Activated T-cell treated with anti-CD3 and anti-CD28 coated beads, Interleukin-2, amount 50 U/mL, for 48 hours (primary cell): Measurements from ENCODE around the gene U2AF1L4.
"Not testable (repeated sequence)": the region's sequence is repeated elsewhere in the genome, so short reads cannot be mapped to it uniquely, and the experiment has no call there.

Experiments used
- DNase-seq, 2 experiments: peaks; one replicate each; pipeline ENCODE4 v3.0.0-alpha.2; 2020

Gene U2AF1L4

GRCh38 chr19:35724132-35724531, 21.1 kb downstream of the U2AF1L4 start:
- not testable (repeated sequence) for DNase-seq

GRCh38 chr19:35723671-35724070, 21.5 kb downstream of the U2AF1L4 start:
- no peak for DNase-seq

GRCh38 chr19:35722897-35723296, 22.3 kb downstream of the U2AF1L4 start:
- DNase-seq = no peak

- DNase-seq = no peak
These were observed 22.8 kb downstream of the U2AF1L4 start for GRCh38 chr19:35722461-35722860.

GRCh38 chr19:35721374-35721773, 23.8 kb downstream of the U2AF1L4 start:
- no peak for DNase-seq

- no peak for DNase-seq
These were observed 24.6 kb downstream of the U2AF1L4 start for GRCh38 chr19:35720648-35721047.

GRCh38 chr19:35720163-35720524, 25.1 kb downstream of the U2AF1L4 start:
- DNase-seq = no peak

- DNase-seq = no peak
These were observed 25.6 kb downstream of the U2AF1L4 start for GRCh38 chr19:35719402-35720162.

GRCh38 chr19:35718345-35719041, 26.7 kb downstream of the U2AF1L4 start:
- peak; percentile 73 to 78 for DNase-seq

GRCh38 chr19:35717665-35718344, 27.4 kb downstream of the U2AF1L4 start, which contains the start of gene KMT2B:
KMT2B (plus strand) TSS chr19:35718003; CDS start chr19:35718019, 16 bp downstream.
- peak; percentile 95 to 97 for DNase-seq

- peak; percentile 88 for DNase-seq
These were observed 28.2 kb downstream of the U2AF1L4 start for GRCh38 chr19:35716801-35717664.

GRCh38 chr19:35715981-35716800, 29.0 kb downstream of the U2AF1L4 start:
- peak; percentile 56 for DNase-seq

GRCh38 chr19:35715355-35715809, 29.8 kb downstream of the U2AF1L4 start:
- no peak for DNase-seq

GRCh38 chr19:35714601-35715354, 30.4 kb downstream of the U2AF1L4 start:
- peak in 1 of 2 experiments; percentile 63 for DNase-seq

- DNase-seq = no peak
These were observed 31.2 kb downstream of the U2AF1L4 start for GRCh38 chr19:35713904-35714495.

- no peak for DNase-seq
These were observed 31.7 kb downstream of the U2AF1L4 start for GRCh38 chr19:35713506-35713850.

GRCh38 chr19:35712567-35713505, 32.4 kb downstream of the U2AF1L4 start:
- peak; percentile 91 to 92 for DNase-seq

- DNase-seq = peak; percentile 87 to 89
These were observed 34.2 kb downstream of the U2AF1L4 start for GRCh38 chr19:35710784-35711723.
